Endothelial cell of umbilical vein (primary cell): ENCODE data around the gene RNF130. TPM values are rescaled to one million over a fixed set of nuclear protein-coding genes. Genes with fewer than 3 reads are reported as not detected.

Experiments
- BruUV-seq: library from RNA; stranded (reverse); fragments of 400-500 nt; replicated peaks from 2 replicates; lab custom pipeline; 2021; lab: Mats Ljungman, UMichigan
- CTCF ChIA-PET: fragments of 300-600, 350-600 bp; sonication (Branson Sonifier 250); formaldehyde crosslinking; loops from one replicate; lab custom pipeline; 2021; ENCODE audit warnings: antibody characterized with exemption, inconsistent platforms; lab: Charles Lee
- POLR2A ChIA-PET: fragments of 300-600, 350-600 bp; sonication (Branson Sonifier 250); formaldehyde crosslinking; loops from one replicate; lab custom pipeline; 2021; ENCODE audit warnings: antibody characterized with exemption, inconsistent platforms; lab: Charles Lee
- DNase-seq: peaks from one replicate; pipeline ENCODE4 v3.0.0-alpha.2; 2011; ENCODE audit warnings: low read depth, low spot score
- FAIRE-seq: peaks from 2 replicates; lab custom pipeline; 2011; peaks lifted over from hg19 to GRCh38; lab: Jason Lieb, UNC
- H2AFZ ChIP-seq: 2 replicates; pipeline ENCODE4 v1.6.0; 2012; ENCODE audit warnings: low read depth, low read length, control low read depth, inconsistent platforms
- H3K27ac ChIP-seq: 2 replicates; pipeline ENCODE4 v1.5.1; 2011; ENCODE audit warnings: low read depth, mild to moderate bottlenecking, control low read depth, low read length, moderate library complexity; ENCODE audit not compliant: insufficient read depth
- H3K27me3 ChIP-seq, 2 experiments: 2 replicates each; pipeline versions ENCODE4 v1.6.0 to v1.6.1; 2011; ENCODE audit warnings: low read length in 2 of 2, mixed read lengths in 1 of 2; ENCODE audit not compliant: control insufficient read depth in 2 of 2, insufficient read depth in 2 of 2
- H3K36me3 ChIP-seq, 2 experiments: 2 replicates in 1 of 2; 3 replicates in 1 of 2; pipeline ENCODE4 v1.5.1; 2011; ENCODE audit warnings: low read length in 2 of 2, mild to moderate bottlenecking in 1 of 2, moderate library complexity in 1 of 2; ENCODE audit not compliant: control insufficient read depth in 2 of 2, insufficient read depth in 2 of 2; ENCODE audit errors: extremely low read depth in 1 of 2
- H3K4me1 ChIP-seq: 3 replicates; pipeline ENCODE4 v1.5.1; 2011; ENCODE audit warnings: mild to moderate bottlenecking, low read length; ENCODE audit not compliant: control insufficient read depth, insufficient read depth; ENCODE audit errors: extremely low read depth
- H3K4me2 ChIP-seq: 2 replicates; pipeline ENCODE4 v1.6.1; 2011; ENCODE audit warnings: low read length, control low read depth, mixed read lengths; ENCODE audit not compliant: insufficient read depth
- H3K4me3 ChIP-seq, 3 experiments: fragments of 200-600 bp in 1 of 3; sonication (generic), shearing (Covaris generic) in 1 of 3; replicated peaks in 1 of 3; 2 replicates each; pipeline ENCODE4 v1.5.1; 2011 to 2016; ENCODE audit warnings: control low read depth in 3 of 3, low read length in 3 of 3, mild to moderate bottlenecking in 2 of 3, inconsistent platforms in 1 of 3, low read depth in 1 of 3, moderate library complexity in 1 of 3; ENCODE audit not compliant: insufficient read depth in 1 of 3
- H3K79me2 ChIP-seq: 2 replicates; pipeline ENCODE4 v1.6.0; 2012; ENCODE audit warnings: low read length, inconsistent platforms; ENCODE audit not compliant: control insufficient read depth, insufficient read depth
- H3K9ac ChIP-seq: replicated peaks from 2 replicates; pipeline ENCODE3; 2011; ENCODE audit warnings: low read length, control low read depth; ENCODE audit not compliant: insufficient read depth; ENCODE audit errors: extremely low read depth
- H3K9me1 ChIP-seq: replicated peaks from 3 replicates; pipeline ENCODE4 v1.6.0; 2011; ENCODE audit warnings: mild to moderate bottlenecking, low read length; ENCODE audit not compliant: control insufficient read depth, insufficient read depth; ENCODE audit errors: extremely low read depth
- H3K9me3 ChIP-seq: replicated peaks from 2 replicates; pipeline ENCODE4 v1.5.1; 2012; ENCODE audit warnings: low read length, inconsistent platforms; ENCODE audit not compliant: control insufficient read depth, insufficient read depth
- H4K20me1 ChIP-seq: replicated peaks from 2 replicates; pipeline ENCODE3; 2011; ENCODE audit warnings: mild to moderate bottlenecking, low read length; ENCODE audit not compliant: control insufficient read depth, insufficient read depth; ENCODE audit errors: extremely low read depth
- CTCF ChIP-seq, 2 donors: IDR thresholded peaks; 1 replicate in 1 of 2; 2 replicates in 1 of 2; pipeline ENCODE4 v1.5.1; 2011; ENCODE audit warnings: low read length in 2 of 2, mild to moderate bottlenecking in 2 of 2, moderate library complexity in 2 of 2, control low read depth in 1 of 2, inconsistent platforms in 1 of 2, low read depth in 1 of 2; ENCODE audit not compliant: insufficient read depth in 1 of 2; ENCODE audit errors: extremely low read depth in 1 of 2
- EZH2 ChIP-seq: IDR thresholded peaks from 2 replicates; pipeline ENCODE4 v1.6.1; 2012; ENCODE audit warnings: borderline replicate concordance, low read depth, mild to moderate bottlenecking, moderate library complexity, low read length, inconsistent platforms; ENCODE audit not compliant: severe bottlenecking
- FOS ChIP-seq: IDR thresholded peaks from 2 replicates; pipeline ENCODE4 v1.6.1; 2011; ENCODE audit warnings: mild to moderate bottlenecking, low read length, moderate library complexity, borderline replicate concordance; ENCODE audit not compliant: insufficient read depth
- GATA2 ChIP-seq: IDR thresholded peaks from 2 replicates; pipeline ENCODE4 v1.7.0; 2011; ENCODE audit warnings: low read depth, mild to moderate bottlenecking, moderate library complexity, mixed read lengths, low read length; ENCODE audit not compliant: insufficient read length, insufficient read depth
- JUN ChIP-seq: IDR thresholded peaks from 2 replicates; pipeline ENCODE4 v1.6.1; 2011; ENCODE audit warnings: borderline replicate concordance, low read depth; ENCODE audit not compliant: insufficient read length, insufficient read depth
- MAX ChIP-seq: IDR thresholded peaks from 2 replicates; pipeline ENCODE4 v1.6.1; 2011; ENCODE audit not compliant: insufficient read depth, insufficient read length
- MYC ChIP-seq: IDR thresholded peaks from one replicate; pipeline ENCODE4 v1.6.1; 2011; ENCODE audit warnings: mild to moderate bottlenecking, low read depth, low read length
- POLR2A ChIP-seq: IDR thresholded peaks from 2 replicates; pipeline ENCODE4 v1.6.1; 2012; ENCODE audit warnings: low read depth, mild to moderate bottlenecking, control low read depth, low read length
- POLR2AphosphoS5 ChIP-seq: IDR thresholded peaks from 2 replicates; pipeline ENCODE4 v1.6.1; 2012; ENCODE audit warnings: low read depth, mild to moderate bottlenecking, control low read depth, low read length, moderate library complexity; ENCODE audit not compliant: insufficient read depth
- dilution Hi-C: fragments of 300-500 bp; cut with MboI; formaldehyde crosslinking; loops from one replicate; pipeline ENCODE4 v1.15.0; 2019; ENCODE audit warnings: low sequenced_read_pairs; ENCODE audit not compliant: extremely low pct_ligation_motif_present
- intact Hi-C: fragments of 100-400 bp; cut with micrococcal nuclease; formaldehyde crosslinking; loops from one replicate; pipeline ENCODE4 v1.10.0; 2022
- polyA plus RNA-seq, 4 experiments: library from polyadenylated mRNA; depleted of rRNA in 3 of 4; stranded (reverse) in 3 of 4; unstranded in 1 of 4; fragments of >200 nt; gene quantifications; 2 replicates each; pipeline versions ENCODE4 v1.2.1 to v1.2.3, GENCODE V29; 2011 to 2012; ENCODE audit warnings: missing spikeins in 1 of 4
- total RNA-seq: library from RNA; stranded (reverse); gene quantifications from 2 replicates; pipeline ENCODE4 v1.2.3, GENCODE V29; 2021

RNF130 gene
- total and polyA plus RNA-seq, 2 donors (not counting 3 experiments of a cell fraction or from before 2014, with no cell fraction given), result 43.0 to 43.1 TPM

- H4K20me1 ChIP-seq, result no peaks in the 10 kb centered on the region
- H3K4me3 ChIP-seq, result no peak overlapping the region
- no peaks in the 10 kb centered on the region for H3K79me2 ChIP-seq
- no peak overlapping the region for H3K27ac ChIP-seq
- DNase-seq, result no peak
- no peak overlapping the region for H3K9ac ChIP-seq
- intact Hi-C loops, result loop anchor here (10.0 kb wide), 1 partner anchor 542 kb away; the partner anchor contains the start of gene RUFY1
- FAIRE-seq, result no peak
- H3K9me1 ChIP-seq, result no peaks in the 10 kb centered on the region
- no peak overlapping the region for H2AFZ ChIP-seq
- dilution Hi-C loops, result no loop called here
- H3K36me3 ChIP-seq, result no peaks in the 10 kb centered on the region
- H3K9me3 ChIP-seq, result no peaks in the 10 kb centered on the region
- CTCF ChIA-PET, result no interaction called here
- H3K4me2 ChIP-seq, result no peak overlapping the region
- H3K27me3 ChIP-seq, result peaks cover 0 to 3% of the 10 kb centered on the region in 2 experiments
- no peak for TF ChIP-seq POLR2AphosphoS5
- no peak for TF ChIP-seq CTCF (IDR thresholded peaks at IDR 0.05; ENCODE audit: extremely low read depth in 1 of 2, insufficient read depth in 1 of 2, low read depth in 1 of 2, low read length in 2 of 2)
- no peak for TF ChIP-seq MAX
- no peak for TF ChIP-seq POLR2A
- no peak for TF ChIP-seq EZH2
- TF ChIP-seq JUN, result no peak
- no peak for TF ChIP-seq GATA2
- TF ChIP-seq FOS, result no peak
- no peak for TF ChIP-seq MYC
- no peaks in the 10 kb centered on the region for H3K4me1 ChIP-seq
- no TSS peak for BruUV-seq
- POLR2A ChIA-PET, result no interaction called here
Observed at GRCh38 chr5:180096616-180097015, 25.1 kb upstream of the RNF130 start.
